GM23338 (cell line): ENCODE results near the gene LGALS8.

Source experiments
- CREB1 ChIP-seq: fragments of 250-450 bp; sonication (Bioruptor Pico); IDR thresholded peaks from 2 replicates; pipeline ENCODE4 v1.5.0; 2020; ENCODE audit warnings: low read depth, mild to moderate bottlenecking, moderate library complexity
- ETS1 ChIP-seq: IDR thresholded peaks from 2 replicates; pipeline ENCODE4 v1.6.1; 2016; ENCODE audit warnings: antibody characterized with exemption
- EZH2 ChIP-seq: fragments of 200-600 bp; sonication (generic); IDR thresholded peaks from one replicate; pipeline ENCODE4 v1.8.0; 2017; ENCODE audit warnings: antibody characterized with exemption, mild to moderate bottlenecking, low read depth; ENCODE audit not compliant: unreplicated experiment
- EZH2phosphoT487 ChIP-seq: fragments of 200-600 bp; sonication (generic); IDR thresholded peaks from one replicate; pipeline ENCODE4 v1.8.1; 2018; ENCODE audit warnings: antibody characterized with exemption; ENCODE audit not compliant: unreplicated experiment
- JUNB ChIP-seq: IDR thresholded peaks from one replicate; pipeline ENCODE4 v1.6.1; 2016; ENCODE audit warnings: antibody characterized with exemption; ENCODE audit not compliant: unreplicated experiment
- POLR2AphosphoS5 ChIP-seq: IDR thresholded peaks from 2 replicates; pipeline ENCODE4 v1.6.1; 2016; ENCODE audit warnings: antibody characterized with exemption, low read depth
- STAT1 ChIP-seq: IDR thresholded peaks from one replicate; pipeline ENCODE4 v1.6.1; 2016; ENCODE audit warnings: antibody characterized with exemption; ENCODE audit not compliant: unreplicated experiment
- ZNF331 ChIP-seq: fragments of 250-450 bp; sonication (Bioruptor Pico); IDR thresholded peaks from 2 replicates; pipeline ENCODE4 v1.5.0; 2020; ENCODE audit warnings: low read depth, mild to moderate bottlenecking, moderate library complexity
- TF ChIP-seq, protein P1 (sequence below): IDR thresholded peaks from one replicate; pipeline ENCODE4 v1.6.1; 2018; ENCODE audit warnings: antibody characterized with exemption; ENCODE audit not compliant: unreplicated experiment
- TF ChIP-seq, protein P2 (sequence below), 2 experiments: fragments of 200-600 bp in 1 of 2; sonication (generic) in 1 of 2; conservative IDR thresholded peaks; 2 replicates each; pipeline versions ENCODE4 v1.5.1 to v1.6.1; 2016 to 2017; ENCODE audit warnings: antibody characterized with exemption in 2 of 2, low read depth in 2 of 2, mild to moderate bottlenecking in 2 of 2, moderate library complexity in 1 of 2

- TF ChIP-seq, protein P1, sequence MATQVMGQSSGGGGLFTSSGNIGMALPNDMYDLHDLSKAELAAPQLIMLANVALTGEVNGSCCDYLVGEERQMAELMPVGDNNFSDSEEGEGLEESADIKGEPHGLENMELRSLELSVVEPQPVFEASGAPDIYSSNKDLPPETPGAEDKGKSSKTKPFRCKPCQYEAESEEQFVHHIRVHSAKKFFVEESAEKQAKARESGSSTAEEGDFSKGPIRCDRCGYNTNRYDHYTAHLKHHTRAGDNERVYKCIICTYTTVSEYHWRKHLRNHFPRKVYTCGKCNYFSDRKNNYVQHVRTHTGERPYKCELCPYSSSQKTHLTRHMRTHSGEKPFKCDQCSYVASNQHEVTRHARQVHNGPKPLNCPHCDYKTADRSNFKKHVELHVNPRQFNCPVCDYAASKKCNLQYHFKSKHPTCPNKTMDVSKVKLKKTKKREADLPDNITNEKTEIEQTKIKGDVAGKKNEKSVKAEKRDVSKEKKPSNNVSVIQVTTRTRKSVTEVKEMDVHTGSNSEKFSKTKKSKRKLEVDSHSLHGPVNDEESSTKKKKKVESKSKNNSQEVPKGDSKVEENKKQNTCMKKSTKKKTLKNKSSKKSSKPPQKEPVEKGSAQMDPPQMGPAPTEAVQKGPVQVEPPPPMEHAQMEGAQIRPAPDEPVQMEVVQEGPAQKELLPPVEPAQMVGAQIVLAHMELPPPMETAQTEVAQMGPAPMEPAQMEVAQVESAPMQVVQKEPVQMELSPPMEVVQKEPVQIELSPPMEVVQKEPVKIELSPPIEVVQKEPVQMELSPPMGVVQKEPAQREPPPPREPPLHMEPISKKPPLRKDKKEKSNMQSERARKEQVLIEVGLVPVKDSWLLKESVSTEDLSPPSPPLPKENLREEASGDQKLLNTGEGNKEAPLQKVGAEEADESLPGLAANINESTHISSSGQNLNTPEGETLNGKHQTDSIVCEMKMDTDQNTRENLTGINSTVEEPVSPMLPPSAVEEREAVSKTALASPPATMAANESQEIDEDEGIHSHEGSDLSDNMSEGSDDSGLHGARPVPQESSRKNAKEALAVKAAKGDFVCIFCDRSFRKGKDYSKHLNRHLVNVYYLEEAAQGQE, result no peak
- TF ChIP-seq EZH2 (no peak), STAT1 (no peak), POLR2AphosphoS5 (no peak), CREB1 (no peak), ETS1 (no peak), EZH2phosphoT487 (no peak), ZNF331 (CRISPR knock-in tag) (no peak), JUNB (no peak)
- TF ChIP-seq, protein P2, sequence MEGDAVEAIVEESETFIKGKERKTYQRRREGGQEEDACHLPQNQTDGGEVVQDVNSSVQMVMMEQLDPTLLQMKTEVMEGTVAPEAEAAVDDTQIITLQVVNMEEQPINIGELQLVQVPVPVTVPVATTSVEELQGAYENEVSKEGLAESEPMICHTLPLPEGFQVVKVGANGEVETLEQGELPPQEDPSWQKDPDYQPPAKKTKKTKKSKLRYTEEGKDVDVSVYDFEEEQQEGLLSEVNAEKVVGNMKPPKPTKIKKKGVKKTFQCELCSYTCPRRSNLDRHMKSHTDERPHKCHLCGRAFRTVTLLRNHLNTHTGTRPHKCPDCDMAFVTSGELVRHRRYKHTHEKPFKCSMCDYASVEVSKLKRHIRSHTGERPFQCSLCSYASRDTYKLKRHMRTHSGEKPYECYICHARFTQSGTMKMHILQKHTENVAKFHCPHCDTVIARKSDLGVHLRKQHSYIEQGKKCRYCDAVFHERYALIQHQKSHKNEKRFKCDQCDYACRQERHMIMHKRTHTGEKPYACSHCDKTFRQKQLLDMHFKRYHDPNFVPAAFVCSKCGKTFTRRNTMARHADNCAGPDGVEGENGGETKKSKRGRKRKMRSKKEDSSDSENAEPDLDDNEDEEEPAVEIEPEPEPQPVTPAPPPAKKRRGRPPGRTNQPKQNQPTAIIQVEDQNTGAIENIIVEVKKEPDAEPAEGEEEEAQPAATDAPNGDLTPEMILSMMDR (conservative IDR thresholded peaks at IDR 0.05; ENCODE audit: low read depth in 2 of 2), result no peak
Observed at GRCh38 chr1:236548452-236548851, 24.7 kb downstream of the LGALS8 start.
